ENCODE results near the gene SCNN1A.

Gene SCNN1A

DNA sequence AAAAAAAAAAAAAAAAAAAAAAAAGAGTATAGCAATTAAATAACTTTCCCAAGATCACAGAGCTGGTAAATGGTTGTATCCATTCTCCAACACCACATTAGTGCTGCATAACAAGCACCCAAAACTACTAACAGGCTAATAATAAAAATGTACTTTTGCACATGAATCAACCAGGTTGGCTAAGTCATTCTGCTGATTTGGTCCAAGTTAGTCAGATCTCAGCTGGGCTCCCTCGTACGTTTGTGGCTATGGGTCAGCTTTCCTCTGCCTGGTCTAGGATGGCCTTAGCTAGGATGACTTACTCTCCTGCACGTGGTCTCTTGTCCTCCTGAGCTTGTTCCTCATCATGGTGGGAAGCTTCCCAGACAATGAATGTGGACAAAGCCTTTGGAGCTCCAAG, 72.7 kb downstream of the SCNN1A start:
- H2AFZ ChIP-seq (ENCODE audit: low read length) = no peak overlapping the region
- H3K9me3 ChIP-seq (replicated peaks; ENCODE audit: insufficient read depth, low read length) = no peaks in the 10 kb centered on the region
- H3K27ac ChIP-seq (ENCODE audit: low read length) = no peak overlapping the region
- H3F3A ChIP-seq (ENCODE audit: insufficient read depth, low read length) = no peaks in the 10 kb centered on the region
- H4K20me1 ChIP-seq (ENCODE audit: insufficient read depth, low read length) = no peaks in the 10 kb centered on the region
- no peak for DNase-seq
- no peak for TF ChIP-seq EZH2phosphoT487 (IDR thresholded peaks at IDR 0.05; ENCODE audit: low read length)
- TF ChIP-seq EZH2 (optimal IDR thresholded peaks at IDR 0.05; ENCODE audit: low read depth, low read length) = no peak
- no peaks in the 10 kb centered on the region for H3K27me3 ChIP-seq (replicated peaks; ENCODE audit: insufficient read depth, low read length)
- no peaks in the 10 kb centered on the region for H3K4me1 ChIP-seq (ENCODE audit: low read length)
- no peak overlapping the region for H3K4me3 ChIP-seq (ENCODE audit: low read length)
- no peaks in the 10 kb centered on the region for H3K9me2 ChIP-seq (replicated peaks; ENCODE audit: insufficient read depth, low read length)
- no peaks in the 10 kb centered on the region for H3K79me2 ChIP-seq (ENCODE audit: low read length)
- H3K4me2 ChIP-seq (ENCODE audit: low read depth, low read length) = no peak overlapping the region
- no peak overlapping the region for H3K9ac ChIP-seq (ENCODE audit: low read length)
- no peaks in the 10 kb centered on the region for H3K36me3 ChIP-seq (replicated peaks; ENCODE audit: insufficient read depth, low read length)

GRCh38 chr12:6301721-6302120, 73.6 kb downstream of the SCNN1A start:
- Histone ChIP-seq H3K4me3 (ENCODE audit: low read length) (no peak overlapping the region), H3K79me2 (ENCODE audit: low read length) (no peaks in the 10 kb centered on the region), H3K9me3 (replicated peaks; ENCODE audit: insufficient read depth, low read length) (no peaks in the 10 kb centered on the region), H4K20me1 (ENCODE audit: insufficient read depth, low read length) (no peaks in the 10 kb centered on the region), H3K36me3 (replicated peaks; ENCODE audit: insufficient read depth, low read length) (no peaks in the 10 kb centered on the region), H3K4me1 (ENCODE audit: low read length) (no peaks in the 10 kb centered on the region), H3K9ac (ENCODE audit: low read length) (no peak overlapping the region), H3K27me3 (replicated peaks; ENCODE audit: insufficient read depth, low read length) (no peaks in the 10 kb centered on the region), H3K4me2 (ENCODE audit: low read depth, low read length) (no peak overlapping the region), H3F3A (ENCODE audit: insufficient read depth, low read length) (no peaks in the 10 kb centered on the region), H3K9me2 (replicated peaks; ENCODE audit: insufficient read depth, low read length) (no peaks in the 10 kb centered on the region), H2AFZ (ENCODE audit: low read length) (no peak overlapping the region), H3K27ac (ENCODE audit: low read length) (no peak overlapping the region)
- no peak for TF ChIP-seq EZH2phosphoT487 (IDR thresholded peaks at IDR 0.05; ENCODE audit: low read length)
- TF ChIP-seq, protein P1, sequence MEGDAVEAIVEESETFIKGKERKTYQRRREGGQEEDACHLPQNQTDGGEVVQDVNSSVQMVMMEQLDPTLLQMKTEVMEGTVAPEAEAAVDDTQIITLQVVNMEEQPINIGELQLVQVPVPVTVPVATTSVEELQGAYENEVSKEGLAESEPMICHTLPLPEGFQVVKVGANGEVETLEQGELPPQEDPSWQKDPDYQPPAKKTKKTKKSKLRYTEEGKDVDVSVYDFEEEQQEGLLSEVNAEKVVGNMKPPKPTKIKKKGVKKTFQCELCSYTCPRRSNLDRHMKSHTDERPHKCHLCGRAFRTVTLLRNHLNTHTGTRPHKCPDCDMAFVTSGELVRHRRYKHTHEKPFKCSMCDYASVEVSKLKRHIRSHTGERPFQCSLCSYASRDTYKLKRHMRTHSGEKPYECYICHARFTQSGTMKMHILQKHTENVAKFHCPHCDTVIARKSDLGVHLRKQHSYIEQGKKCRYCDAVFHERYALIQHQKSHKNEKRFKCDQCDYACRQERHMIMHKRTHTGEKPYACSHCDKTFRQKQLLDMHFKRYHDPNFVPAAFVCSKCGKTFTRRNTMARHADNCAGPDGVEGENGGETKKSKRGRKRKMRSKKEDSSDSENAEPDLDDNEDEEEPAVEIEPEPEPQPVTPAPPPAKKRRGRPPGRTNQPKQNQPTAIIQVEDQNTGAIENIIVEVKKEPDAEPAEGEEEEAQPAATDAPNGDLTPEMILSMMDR (IDR thresholded peaks at IDR 0.05; ENCODE audit: low read length) = no peak
- DNase-seq = no peak

GRCh38 chr12:6297170-6297569, 78.2 kb downstream of the SCNN1A start:
- H3K9me3 ChIP-seq (replicated peaks; ENCODE audit: insufficient read depth, low read length) = no peaks in the 10 kb centered on the region
- H3K4me1 ChIP-seq (ENCODE audit: low read length) = no peaks in the 10 kb centered on the region
- DNase-seq = no peak

More at GRCh38 chr12:6297170-6297569, 78.2 kb downstream of the SCNN1A start:
- Histone ChIP-seq H3K9ac (ENCODE audit: low read length) (no peak overlapping the region), H4K20me1 (ENCODE audit: insufficient read depth, low read length) (no peaks in the 10 kb centered on the region), H3K36me3 (replicated peaks; ENCODE audit: insufficient read depth, low read length) (no peaks in the 10 kb centered on the region), H3K4me2 (ENCODE audit: low read depth, low read length) (no peak overlapping the region), H3F3A (ENCODE audit: insufficient read depth, low read length) (no peaks in the 10 kb centered on the region), H2AFZ (ENCODE audit: low read length) (no peak overlapping the region), H3K27ac (ENCODE audit: low read length) (no peak overlapping the region), H3K27me3 (replicated peaks; ENCODE audit: insufficient read depth, low read length) (no peaks in the 10 kb centered on the region; the same call in 1 of the 2 replicates), H3K4me3 (ENCODE audit: low read length) (no peak overlapping the region), H3K9me2 (replicated peaks; ENCODE audit: insufficient read depth, low read length) (no peaks in the 10 kb centered on the region), H3K79me2 (ENCODE audit: low read length) (no peaks in the 10 kb centered on the region)
- no peak for TF ChIP-seq EZH2phosphoT487 (IDR thresholded peaks at IDR 0.05; ENCODE audit: low read length)
- TF ChIP-seq, protein P1 (IDR thresholded peaks at IDR 0.05; ENCODE audit: low read length) = no peak
- no peak for TF ChIP-seq EZH2 (optimal IDR thresholded peaks at IDR 0.05; ENCODE audit: low read depth, low read length)

All from MM.1S (cell line).